Cardiac fibroblast (primary cell): ENCODE measurements around the gene MXI1.
"Not testable (repeated sequence)": the region's sequence is repeated elsewhere in the genome, so short reads cannot be mapped to it uniquely, and the experiment has no call there.

Experiments used
- DNase-seq, 2 donors: peaks; one replicate each; pipeline versions ENCODE4 v3.0.0 to v3.0.0-alpha.2; 2010; ENCODE audit warnings: low read depth in 2 of 2
- H3K4me3 ChIP-seq, 2 donors: replicated peaks in 1 of 2; 1 replicate in 1 of 2; 2 replicates in 1 of 2; pipeline ENCODE4 v1.5.1; 2011; ENCODE audit warnings: low read depth in 2 of 2, low read length in 2 of 2, mild to moderate bottlenecking in 2 of 2, moderate library complexity in 1 of 2
- CTCF ChIP-seq: IDR thresholded peaks from one replicate; pipeline ENCODE4 v1.5.1; 2011; ENCODE audit warnings: low read depth, mild to moderate bottlenecking, low read length, inconsistent platforms

Gene MXI1

DNA sequence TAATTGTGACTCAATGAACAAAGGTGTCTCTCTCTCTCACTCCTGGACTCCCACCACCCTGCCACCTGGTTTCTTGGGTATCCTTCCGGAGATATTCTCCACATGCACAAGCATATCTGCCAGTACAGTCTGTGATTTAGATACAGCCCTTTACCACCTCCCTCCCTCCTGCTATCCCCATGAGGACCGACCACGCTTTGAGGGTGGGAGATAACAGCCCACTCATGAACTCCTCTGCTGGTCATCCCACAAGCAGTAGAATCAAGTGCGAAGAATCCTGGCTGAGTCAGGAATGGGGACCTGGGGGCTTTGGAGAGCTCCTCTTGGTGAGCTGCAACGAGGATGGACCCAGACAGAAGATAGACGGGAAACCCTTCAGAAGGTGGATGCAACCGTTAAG, 28.2 kb upstream of the MXI1 start:
- no peak overlapping the region for H3K4me3 ChIP-seq
- no peak for DNase-seq
- no peak for TF ChIP-seq CTCF

DNA sequence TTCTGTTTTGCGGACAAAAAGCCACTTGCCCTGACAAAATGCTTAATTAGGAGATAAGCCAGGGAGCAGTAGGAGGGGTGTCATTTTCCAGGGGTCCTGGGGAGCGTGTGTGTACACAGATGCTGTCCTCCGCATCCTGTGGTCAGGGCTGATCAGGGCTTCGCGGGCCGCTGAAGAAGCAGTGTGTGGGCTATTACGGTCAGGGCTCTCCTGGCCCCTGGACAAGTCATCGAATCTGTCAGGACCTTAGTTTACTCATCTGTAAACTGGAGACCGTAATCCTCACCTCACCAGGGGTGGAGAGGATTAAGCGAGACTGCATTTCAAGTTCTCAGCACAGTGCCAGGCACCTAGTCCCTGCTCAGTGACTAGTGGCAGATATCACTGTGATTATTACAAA, 26.0 kb upstream of the MXI1 start:
- DNase-seq: no peak
- H3K4me3 ChIP-seq: no peak overlapping the region
- TF ChIP-seq CTCF: no peak

DNA sequence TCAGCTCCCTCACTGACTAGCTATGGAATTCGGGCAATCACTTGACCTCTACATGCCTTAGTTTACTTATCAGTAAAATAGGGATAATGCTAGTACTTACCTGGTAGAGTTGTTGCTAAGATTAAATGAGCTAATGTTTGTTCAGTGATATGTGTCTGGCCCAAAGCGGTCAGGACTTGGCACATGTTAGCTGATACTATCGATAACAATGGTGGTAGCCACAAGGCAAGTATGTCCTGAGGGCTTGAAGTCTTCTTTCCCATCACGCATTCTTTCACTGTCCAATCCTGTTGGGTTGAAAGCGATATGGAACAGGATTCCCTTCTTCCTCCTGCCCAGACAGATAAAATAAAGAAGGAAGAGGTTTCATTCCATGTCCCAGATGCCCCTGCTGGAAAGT, 25.5 kb upstream of the MXI1 start:
- no peak for DNase-seq
- no peak overlapping the region for H3K4me3 ChIP-seq
- no peak for TF ChIP-seq CTCF

DNA sequence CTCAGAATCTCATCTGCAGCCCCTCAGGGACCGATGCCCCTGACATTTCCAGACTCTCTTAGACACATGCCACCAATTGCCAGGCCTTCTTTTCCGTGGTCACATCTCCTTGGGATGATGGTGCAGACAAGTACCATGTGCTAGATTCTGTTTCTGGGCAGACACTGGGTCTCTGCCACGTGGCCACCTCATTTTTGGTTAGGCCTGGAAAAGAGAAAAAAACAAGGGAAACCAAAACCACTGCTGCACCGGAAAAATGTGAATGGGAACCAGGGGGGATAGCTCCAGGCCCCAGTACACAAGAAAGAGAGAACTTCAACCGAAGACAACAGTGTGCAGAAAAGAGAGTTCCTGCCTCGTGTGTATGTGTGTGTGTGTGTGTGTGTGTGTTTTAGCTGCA, 23.0 kb upstream of the MXI1 start:
- H3K4me3 ChIP-seq: no peak overlapping the region
- TF ChIP-seq CTCF: no peak
- DNase-seq: no peak

DNA sequence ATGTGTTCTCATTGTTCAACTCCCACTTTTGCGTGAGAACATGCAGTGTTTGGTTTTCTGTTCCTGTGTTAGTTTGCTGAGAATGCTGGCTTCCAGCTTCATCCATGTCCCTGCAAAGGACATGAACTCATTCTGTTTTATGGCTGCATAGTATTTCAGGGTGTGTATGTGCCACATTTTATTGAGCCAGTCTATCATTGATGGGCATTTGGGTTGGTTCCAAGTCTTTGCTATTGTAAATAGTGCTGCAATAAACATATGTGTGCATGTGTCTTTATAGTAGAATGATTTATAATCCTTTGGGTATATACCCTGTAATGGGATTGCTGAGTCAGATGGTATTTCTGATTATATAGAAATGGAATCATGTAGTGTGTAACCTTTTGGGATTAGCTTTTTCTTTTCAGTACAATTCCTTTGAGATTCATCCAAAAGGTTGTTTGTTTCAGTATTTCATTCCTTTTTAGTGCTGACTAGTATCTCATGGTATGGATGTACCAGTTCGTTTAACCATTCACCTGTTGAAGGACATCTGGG, 21.7 kb upstream of the MXI1 start:
- H3K4me3 ChIP-seq, DNase-seq: not testable (repeated sequence)

DNA sequence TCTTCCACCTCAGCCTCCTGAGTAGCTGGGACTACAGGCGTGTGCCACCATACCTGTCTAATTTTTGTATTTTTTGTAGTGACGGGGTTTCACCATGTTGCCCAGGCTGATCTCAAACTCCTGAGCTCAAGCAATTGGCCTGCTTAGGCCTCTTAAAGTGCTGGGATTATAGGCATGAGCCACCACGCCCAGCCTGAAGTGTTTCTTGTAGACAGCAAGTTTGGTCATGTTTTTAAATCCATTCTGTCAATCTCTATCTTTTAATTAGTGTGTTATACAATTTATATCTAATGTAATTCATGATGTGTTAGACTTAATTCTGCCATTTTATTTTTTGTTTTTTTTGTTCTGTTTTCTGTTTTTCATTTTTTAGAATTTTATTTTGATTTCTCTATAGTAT, 17.2 kb upstream of the MXI1 start:
- no peak for TF ChIP-seq CTCF
- DNase-seq: no peak
- H3K4me3 ChIP-seq: no peak overlapping the region

- peak in 1 of 2 donors; percentile 11 for DNase-seq
Measured at GRCh38 chr10:110192552-110192951, 14.9 kb upstream of the MXI1 start.

More at GRCh38 chr10:110192552-110192951, 14.9 kb upstream of the MXI1 start:
- no peak for TF ChIP-seq CTCF
- H3K4me3 ChIP-seq: no peak overlapping the region
